ENCODE data around the gene DDX20.

Gene DDX20

GRCh38 chr1:111755331-111756123 is at the start of gene DDX20:
DDX20 (plus strand) TSS chr1:111755901; CDS start chr1:111755925, 24 bp downstream.
- DNase-seq: peak; percentile 94

GRCh38 chr1:111706921-111707320 is 48.8 kb upstream of the DDX20 start:
- no peak for DNase-seq

- DNase-seq: no peak
Observed at GRCh38 chr1:111707906-111708305, 47.8 kb upstream of the DDX20 start.

GRCh38 chr1:111709986-111710385 is 45.7 kb upstream of the DDX20 start:
- DNase-seq: no peak

- no peak for DNase-seq
Observed at GRCh38 chr1:111716333-111716732, 39.4 kb upstream of the DDX20 start.

- DNase-seq: no peak
Observed at GRCh38 chr1:111717450-111717849, 38.3 kb upstream of the DDX20 start.

GRCh38 chr1:111719135-111719534 is 36.6 kb upstream of the DDX20 start:
- DNase-seq: no peak

- DNase-seq: no peak
Observed at GRCh38 chr1:111719674-111720132, 36.0 kb upstream of the DDX20 start.

GRCh38 chr1:111720274-111720976 is 35.3 kb upstream of the DDX20 start:
- no peak for DNase-seq

- no peak for DNase-seq
Observed at GRCh38 chr1:111720977-111721786, 34.5 kb upstream of the DDX20 start.

- DNase-seq: no peak
Observed at GRCh38 chr1:111723091-111723806, 32.5 kb upstream of the DDX20 start.

- DNase-seq: no peak
Observed at GRCh38 chr1:111723871-111724270, 31.8 kb upstream of the DDX20 start.

- DNase-seq: no peak
Observed at GRCh38 chr1:111725192-111725591, 30.5 kb upstream of the DDX20 start.

GRCh38 chr1:111727056-111727455 is 28.6 kb upstream of the DDX20 start:
- DNase-seq: no peak

GRCh38 chr1:111729271-111729921 is 26.3 kb upstream of the DDX20 start:
- DNase-seq: no peak

GRCh38 chr1:111729946-111730681 is 25.6 kb upstream of the DDX20 start:
- DNase-seq: no peak

- DNase-seq: no peak
Observed at GRCh38 chr1:111730706-111731105, 25.0 kb upstream of the DDX20 start.

GRCh38 chr1:111731956-111732355 is 23.7 kb upstream of the DDX20 start:
- DNase-seq: no peak

GRCh38 chr1:111732718-111733117 is 23.0 kb upstream of the DDX20 start:
- DNase-seq: no peak

GRCh38 chr1:111733183-111733991 is 22.3 kb upstream of the DDX20 start:
- no peak for DNase-seq

- no peak for DNase-seq
Observed at GRCh38 chr1:111733992-111734341, 21.7 kb upstream of the DDX20 start.

Measured in activated CD4-positive, CD25-positive, alpha-beta regulatory T cell treated with anti-CD3 and anti-CD28 coated beads, Interleukin-2, amount 50 U/mL, for 72 hours (primary cell).